ENCODE data around the gene DLG5. TPM values are rescaled to one million over a fixed set of nuclear protein-coding genes. Genes with fewer than 3 reads are reported as not detected.

The DLG5 gene
- total RNA-seq, 1 donor = 39.7 TPM

DNA sequence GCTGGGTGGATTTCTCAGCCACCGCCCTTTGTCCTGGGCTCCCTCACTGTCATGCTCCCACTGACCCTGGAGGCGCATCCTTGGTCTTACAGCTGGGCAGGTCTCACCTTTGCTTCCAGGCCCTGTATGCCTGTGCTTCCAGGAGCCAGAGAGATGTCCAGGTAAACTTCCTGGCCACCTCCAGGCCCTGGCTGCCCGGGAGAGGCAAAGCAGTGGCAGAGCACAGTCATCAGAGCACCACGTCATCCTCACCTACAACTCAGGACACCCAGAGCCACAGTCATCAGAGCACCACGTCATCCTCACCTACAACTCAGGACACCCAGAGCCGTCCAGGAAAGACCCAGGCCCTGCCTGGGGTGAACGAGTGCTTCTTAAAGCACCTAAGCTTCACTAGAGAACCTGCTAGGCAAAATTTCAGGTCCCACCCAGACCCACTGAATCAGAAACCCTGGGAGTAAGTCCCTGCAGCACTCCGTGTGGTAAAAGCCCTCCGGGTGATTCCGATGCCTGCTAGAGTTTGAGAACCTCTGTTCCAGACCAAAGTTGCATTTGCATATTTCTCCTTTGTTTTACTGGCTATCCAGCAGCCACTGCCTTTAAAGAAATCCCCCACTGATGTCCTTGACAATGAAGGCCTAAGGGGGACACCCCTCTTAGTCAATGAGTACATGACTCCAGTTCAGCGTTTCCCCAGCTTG, 62.3 kb downstream of the DLG5 start:
- TF ChIP-seq CTCF (IDR thresholded peaks at IDR 0.05; ENCODE audit: insufficient read depth, low read depth, low read length) = no peak
- DNase-seq (ENCODE audit: low read depth) = no peak
- H3K4me3 ChIP-seq (ENCODE audit: low read depth, low read length) = no peak overlapping the region

GRCh38 chr10:77863446-77863845, 63.1 kb downstream of the DLG5 start:
- no peak overlapping the region for H3K4me3 ChIP-seq (ENCODE audit: low read depth, low read length)
- peak; percentile 54 for DNase-seq (ENCODE audit: low read depth)
- TF ChIP-seq CTCF (IDR thresholded peaks at IDR 0.05; ENCODE audit: insufficient read depth, low read depth, low read length) = no peak

GRCh38 chr10:77862595-77862994, 64.0 kb downstream of the DLG5 start:
- DNase-seq (ENCODE audit: low read depth) = no peak
- TF ChIP-seq CTCF (IDR thresholded peaks at IDR 0.05; ENCODE audit: insufficient read depth, low read depth, low read length) = no peak
- no peak overlapping the region for H3K4me3 ChIP-seq (ENCODE audit: low read depth, low read length)

GRCh38 chr10:77861366-77861765, 65.2 kb downstream of the DLG5 start:
- DNase-seq (ENCODE audit: low read depth) = no peak
- no peak for TF ChIP-seq CTCF (IDR thresholded peaks at IDR 0.05; ENCODE audit: insufficient read depth, low read depth, low read length)
- H3K4me3 ChIP-seq (ENCODE audit: low read depth, low read length) = no peak overlapping the region

- no peak for DNase-seq (ENCODE audit: low read depth)
- no peak overlapping the region for H3K4me3 ChIP-seq (ENCODE audit: low read depth, low read length)
- no peak for TF ChIP-seq CTCF (IDR thresholded peaks at IDR 0.05; ENCODE audit: insufficient read depth, low read depth, low read length)
These were observed 66.7 kb downstream of the DLG5 start for GRCh38 chr10:77859865-77860282.

- H3K4me3 ChIP-seq (ENCODE audit: low read depth, low read length) = no peak overlapping the region
- DNase-seq (ENCODE audit: low read depth) = no peak
- TF ChIP-seq CTCF (IDR thresholded peaks at IDR 0.05; ENCODE audit: insufficient read depth, low read depth, low read length) = no peak
These were observed 67.2 kb downstream of the DLG5 start for GRCh38 chr10:77859200-77859864.

All from fibroblast of villous mesenchyme (primary cell).